ENCODE results near the gene TSEN15. TPM values are rescaled to one million over a fixed set of nuclear protein-coding genes. Genes with fewer than 3 reads are reported as not detected.

The TSEN15 gene
- total RNA-seq, 1 donor from 2014 or later, result 27.2 TPM

GRCh38 chr1:184012187-184012586, 39.3 kb upstream of the TSEN15 start:
- Histone ChIP-seq H3K4me1 (no peaks in the 10 kb centered on the region), H3K27ac (no peak overlapping the region), H3K9me3 (no peaks in the 10 kb centered on the region), H3K36me3 (no peaks in the 10 kb centered on the region), H3K4me3 (no peak overlapping the region), H3K27me3 (no peaks in the 10 kb centered on the region)
- TF ChIP-seq CTCF (IDR thresholded peaks at IDR 0.05), result no peak
- ATAC-seq (no peak), DNase-seq (no peak)
- intact Hi-C loops (cut with DNase I), result no loop called here

DNA sequence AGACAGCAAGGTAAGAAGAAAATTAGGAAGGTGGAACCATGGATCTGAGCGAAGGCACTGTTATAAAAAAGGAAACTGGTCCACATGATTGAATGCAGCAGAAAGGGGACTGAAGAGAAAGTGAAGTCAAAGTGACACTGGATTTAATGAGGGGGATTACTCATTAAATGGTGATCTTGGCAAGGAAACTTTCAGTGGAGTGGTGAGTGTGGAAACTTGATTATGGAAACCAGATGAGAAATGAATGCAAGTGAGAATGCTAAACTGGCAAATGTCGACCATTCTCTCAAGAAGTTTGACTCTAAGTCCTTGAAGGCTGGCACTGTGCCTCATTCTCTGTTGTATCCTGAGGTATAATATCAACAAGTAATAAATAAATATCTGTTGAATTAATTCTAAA, 37.3 kb upstream of the TSEN15 start:
- H3K27me3 ChIP-seq, result no peaks in the 10 kb centered on the region
- H3K27ac ChIP-seq, result no peak overlapping the region
- H3K9me3 ChIP-seq, result no peaks in the 10 kb centered on the region
- ATAC-seq, result no peak
- no peaks in the 10 kb centered on the region for H3K4me1 ChIP-seq
- intact Hi-C loops (cut with DNase I), result no loop called here
- H3K36me3 ChIP-seq, result no peaks in the 10 kb centered on the region
- H3K4me3 ChIP-seq, result no peak overlapping the region
- no peak for TF ChIP-seq CTCF (IDR thresholded peaks at IDR 0.05)
- no peak for DNase-seq

DNA sequence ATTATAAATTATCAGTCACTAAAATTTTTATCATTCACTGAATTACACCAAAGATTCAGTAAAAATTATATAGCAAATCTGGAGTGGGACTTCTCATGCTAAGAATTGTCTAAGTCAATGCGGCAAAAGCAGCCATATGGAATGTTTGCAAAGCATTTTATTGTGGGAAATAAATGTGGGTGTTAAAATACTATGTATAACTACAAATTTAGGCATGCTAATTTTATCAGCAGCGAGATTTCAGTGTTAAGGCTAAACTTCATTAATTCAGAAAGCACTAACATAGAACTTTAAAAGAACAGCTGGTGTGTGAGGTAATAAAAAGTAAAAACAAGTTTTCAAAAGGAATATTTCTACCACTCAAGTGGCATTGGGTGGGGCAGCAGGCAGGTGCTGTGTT, 35.4 kb upstream of the TSEN15 start:
- TF ChIP-seq CTCF (IDR thresholded peaks at IDR 0.05), result no peak
- DNase-seq (no peak), ATAC-seq (no peak)
- intact Hi-C loops (cut with DNase I), result no loop called here
- Histone ChIP-seq H3K4me1 (no peaks in the 10 kb centered on the region), H3K9me3 (no peaks in the 10 kb centered on the region), H3K27me3 (no peaks in the 10 kb centered on the region), H3K4me3 (no peak overlapping the region), H3K27ac (no peak overlapping the region), H3K36me3 (no peaks in the 10 kb centered on the region)

GRCh38 chr1:184017306-184017705, 34.2 kb upstream of the TSEN15 start:
- ATAC-seq, result peak; percentile 69
- Histone ChIP-seq H3K4me1 (no peaks in the 10 kb centered on the region), H3K27me3 (no peaks in the 10 kb centered on the region), H3K36me3 (no peaks in the 10 kb centered on the region), H3K27ac (no peak overlapping the region), H3K4me3 (no peak overlapping the region), H3K9me3 (no peaks in the 10 kb centered on the region)
- TF ChIP-seq CTCF (IDR thresholded peaks at IDR 0.05), result no peak
- no peak for DNase-seq
- intact Hi-C loops (cut with DNase I), result no loop called here

- Histone ChIP-seq H3K9me3 (no peaks in the 10 kb centered on the region), H3K4me1 (peaks cover 4% of the 10 kb centered on the region), H3K27ac (no peak overlapping the region), H3K4me3 (no peak overlapping the region), H3K27me3 (no peaks in the 10 kb centered on the region), H3K36me3 (no peaks in the 10 kb centered on the region)
- TF ChIP-seq CTCF (IDR thresholded peaks at IDR 0.05), result no peak
- ATAC-seq (no peak), DNase-seq (no peak)
- intact Hi-C loops (cut with DNase I), result no loop called here
These were observed 32.9 kb upstream of the TSEN15 start for GRCh38 chr1:184018622-184019021.

DNA sequence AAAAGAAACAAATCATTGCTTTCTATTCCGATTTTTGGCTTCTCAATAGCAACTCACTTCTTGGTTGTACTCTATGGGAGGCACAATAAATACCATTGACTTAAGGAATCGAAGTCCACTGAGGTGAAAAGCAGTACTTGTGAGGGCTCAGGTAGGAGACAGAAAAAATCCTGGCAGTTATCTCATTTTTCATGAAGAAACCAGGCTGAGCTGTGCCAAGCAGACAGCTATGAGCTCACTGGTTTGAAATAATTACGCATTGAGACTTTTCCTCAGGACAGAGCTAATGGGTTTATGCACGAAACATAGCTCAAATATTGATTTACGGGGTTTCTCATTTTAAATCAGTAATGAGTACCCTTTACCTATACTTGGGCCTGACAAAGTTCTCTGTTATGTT, 32.5 kb upstream of the TSEN15 start:
- no peak for TF ChIP-seq CTCF (IDR thresholded peaks at IDR 0.05)
- Histone ChIP-seq H3K9me3 (no peaks in the 10 kb centered on the region), H3K27ac (no peak overlapping the region), H3K36me3 (no peaks in the 10 kb centered on the region), H3K27me3 (no peaks in the 10 kb centered on the region), H3K4me3 (no peak overlapping the region), H3K4me1 (peaks cover 4% of the 10 kb centered on the region)
- no peak for ATAC-seq
- intact Hi-C loops (cut with DNase I), result no loop called here
- DNase-seq, result no peak
